NCI-H446 (cell line): ENCODE data around the gene OR6Y1.
A peak's percentile ranks its signal among the peaks of the same experiment; 100 is the strongest.

Experiments
- DNase-seq, 2 experiments: peaks; one replicate each; lab custom pipeline; 2025; lab: John Stamatoyannopoulos, UW

OR6Y1 gene

GRCh38 chr1:158506369-158506987 is 47.7 kb downstream of the OR6Y1 start:
- DNase-seq, result peak in 1 of 2 experiments; percentile 37

GRCh38 chr1:158496374-158496773 is 57.8 kb downstream of the OR6Y1 start:
- peak in 1 of 2 experiments; percentile 2 for DNase-seq

DNA sequence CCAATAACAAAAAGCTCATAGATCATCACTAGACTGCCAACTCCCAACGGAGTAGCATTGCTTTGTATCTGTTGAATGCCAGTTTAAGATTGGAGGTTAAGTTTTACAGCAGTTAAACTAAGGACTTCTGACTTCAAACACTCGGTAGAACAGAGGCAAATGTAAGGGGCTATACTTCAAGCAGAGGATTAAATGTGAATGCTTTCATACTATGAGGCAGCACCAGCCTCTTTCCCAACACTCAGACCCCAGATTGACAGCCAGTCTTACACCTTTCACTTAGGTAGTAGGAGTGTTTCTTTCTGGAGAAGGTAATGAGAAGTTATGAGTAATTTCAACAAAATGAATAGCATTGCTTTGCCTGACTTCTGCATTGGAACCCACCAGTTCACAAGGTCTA is 59.4 kb downstream of the OR6Y1 start:
- no peak for DNase-seq
